ENCODE results near the gene IGFBP2.

The IGFBP2 gene

GRCh38 chr2:216616083-216616678, 17.0 kb upstream of the IGFBP2 start:
- no peak for DNase-seq

GRCh38 chr2:216617159-216617815, 15.9 kb upstream of the IGFBP2 start:
- DNase-seq = no peak

- no peak for DNase-seq
These were observed 14.4 kb upstream of the IGFBP2 start for GRCh38 chr2:216618785-216619184.

GRCh38 chr2:216619411-216620393, 13.5 kb upstream of the IGFBP2 start:
- DNase-seq = peak; percentile 88

- no peak for DNase-seq
These were observed 12.4 kb upstream of the IGFBP2 start for GRCh38 chr2:216620786-216621185.

GRCh38 chr2:216621292-216621691, 11.9 kb upstream of the IGFBP2 start:
- DNase-seq = no peak

- DNase-seq = no peak
These were observed 10.7 kb upstream of the IGFBP2 start for GRCh38 chr2:216622526-216622925.

- no peak for DNase-seq
These were observed 9.0 kb upstream of the IGFBP2 start for GRCh38 chr2:216624251-216624650.

GRCh38 chr2:216626168-216626874, 6.9 kb upstream of the IGFBP2 start:
- DNase-seq = no peak

GRCh38 chr2:216626875-216627245, 6.4 kb upstream of the IGFBP2 start:
- DNase-seq = no peak

GRCh38 chr2:216629784-216630183, 3.4 kb upstream of the IGFBP2 start:
- DNase-seq = no peak

GRCh38 chr2:216632346-216632951, 771 bp upstream of the IGFBP2 start:
- no peak for DNase-seq

GRCh38 chr2:216633616-216634369, 573 bp downstream of the IGFBP2 start:
- DNase-seq = no peak

- DNase-seq = no peak
These were observed 1.3 kb downstream of the IGFBP2 start for GRCh38 chr2:216634370-216635148.

GRCh38 chr2:216635171-216635570, 2.0 kb downstream of the IGFBP2 start:
- no peak for DNase-seq

GRCh38 chr2:216635701-216636550, 2.7 kb downstream of the IGFBP2 start:
- DNase-seq = no peak

GRCh38 chr2:216636551-216637450, 3.6 kb downstream of the IGFBP2 start:
- DNase-seq = peak; percentile 39

- DNase-seq = no peak
These were observed 4.3 kb downstream of the IGFBP2 start for GRCh38 chr2:216637472-216637871.
